ENCODE results near the gene KHDC1. TPM values are rescaled to one million over a fixed set of nuclear protein-coding genes. Genes with fewer than 3 reads are reported as not detected.

Gene KHDC1
- total and polyA plus RNA-seq, 2 of the 8 experiments (the other 6 are each of a cell fraction or from before 2014, with no cell fraction given): 4.3 to 7.3 TPM

- no peak for TF ChIP-seq ZNF274 (IDR thresholded peaks at IDR 0.05; ENCODE audit: borderline replicate concordance, extremely low read depth, low read length)
Measured at GRCh38 chr6:73233048-73233447, 29.9 kb downstream of the KHDC1 start (continued).

All from H1 (cell line).